ENCODE measurements around the gene TNXB.

GRCh38 chr6:32133786-32134185 is 24.6 kb upstream of the TNXB start:
- TF ChIP-seq EZH2 (IDR thresholded peaks at IDR 0.05) (no peak), POLR2AphosphoS5 (IDR thresholded peaks at IDR 0.05; ENCODE audit: borderline replicate concordance, low read depth, low read length) (no peak), FOXP2 (optimal IDR thresholded peaks at IDR 0.05; ENCODE audit: control extremely low read depth, extremely low read length, insufficient read depth) (no peak)

Measured in SK-N-MC (cell line).